HG03354 (cell line): ENCODE results near the gene SFMBT2.

ENCODE experiments used
- ATAC-seq: cut with Tn5 transposase; IDR thresholded peaks from one replicate; pipeline ENCODE4 v1.9.1; 2021; ENCODE audit warnings: mild to moderate bottlenecking; ENCODE audit not compliant: unreplicated experiment, poor library complexity, severe bottlenecking

Gene SFMBT2

GRCh38 chr10:7377614-7378248 is 33.1 kb downstream of the SFMBT2 start:
- no peak for ATAC-seq

- no peak for ATAC-seq
Measured at GRCh38 chr10:7374795-7375194, 36.0 kb downstream of the SFMBT2 start.

- no peak for ATAC-seq
Measured at GRCh38 chr10:7373039-7373438, 37.8 kb downstream of the SFMBT2 start.

GRCh38 chr10:7372504-7372903 is 38.3 kb downstream of the SFMBT2 start:
- ATAC-seq = no peak

- ATAC-seq = no peak
Measured at GRCh38 chr10:7370511-7370910, 40.3 kb downstream of the SFMBT2 start.

GRCh38 chr10:7365027-7365745 is 45.6 kb downstream of the SFMBT2 start:
- no peak for ATAC-seq

GRCh38 chr10:7364474-7364873 is 46.4 kb downstream of the SFMBT2 start:
- ATAC-seq = no peak

GRCh38 chr10:7363700-7364099 is 47.1 kb downstream of the SFMBT2 start:
- no peak for ATAC-seq

- ATAC-seq = no peak
Measured at GRCh38 chr10:7362471-7362870, 48.4 kb downstream of the SFMBT2 start.

- ATAC-seq = no peak
Measured at GRCh38 chr10:7361316-7361715, 49.5 kb downstream of the SFMBT2 start.

- no peak for ATAC-seq
Measured at GRCh38 chr10:7359954-7360353, 50.9 kb downstream of the SFMBT2 start.

- ATAC-seq = no peak
Measured at GRCh38 chr10:7359356-7359755, 51.5 kb downstream of the SFMBT2 start.

GRCh38 chr10:7357193-7357592 is 53.6 kb downstream of the SFMBT2 start:
- no peak for ATAC-seq

- ATAC-seq = no peak
Measured at GRCh38 chr10:7354330-7355047, 56.3 kb downstream of the SFMBT2 start.

- ATAC-seq = no peak
Measured at GRCh38 chr10:7351894-7352293, 58.9 kb downstream of the SFMBT2 start.

- ATAC-seq = no peak
Measured at GRCh38 chr10:7350541-7351195, 60.2 kb downstream of the SFMBT2 start.

GRCh38 chr10:7345717-7346116 is 65.1 kb downstream of the SFMBT2 start:
- no peak for ATAC-seq

- ATAC-seq = no peak
Measured at GRCh38 chr10:7343040-7343439, 67.8 kb downstream of the SFMBT2 start.

GRCh38 chr10:7340179-7340874 is 70.5 kb downstream of the SFMBT2 start:
- no peak for ATAC-seq

GRCh38 chr10:7339510-7339909 is 71.3 kb downstream of the SFMBT2 start:
- no peak for ATAC-seq
